Glutamatergic neuron (in vitro differentiated cells): ENCODE results near the gene RXRG. TPM values are rescaled to one million over a fixed set of nuclear protein-coding genes. Genes with fewer than 3 reads are reported as not detected.
A peak's percentile ranks its signal among the peaks of the same experiment; 100 is the strongest.

Source experiments
- DNase-seq: peaks from one replicate; pipeline ENCODE4 v3.0.0; 2022
- H3K27ac Mint-ChIP-seq: one replicate; pipeline ENCODE4 v1.8.0; 2020; ENCODE audit warnings: mild to moderate bottlenecking, mixed read lengths, inconsistent platforms; ENCODE audit not compliant: unreplicated experiment
- H3K27me3 Mint-ChIP-seq: one replicate; pipeline ENCODE4 v1.8.0; 2020; ENCODE audit warnings: mild to moderate bottlenecking, moderate library complexity, mixed read lengths, inconsistent platforms; ENCODE audit not compliant: unreplicated experiment
- H3K36me3 Mint-ChIP-seq: one replicate; pipeline ENCODE4 v1.8.0; 2020; ENCODE audit warnings: mild to moderate bottlenecking, mixed read lengths, inconsistent platforms; ENCODE audit not compliant: unreplicated experiment
- H3K4me1 Mint-ChIP-seq: one replicate; pipeline ENCODE4 v1.8.0; 2020; ENCODE audit warnings: mild to moderate bottlenecking, low read depth, mixed read lengths, inconsistent platforms; ENCODE audit not compliant: unreplicated experiment
- H3K4me3 Mint-ChIP-seq: one replicate; pipeline ENCODE4 v1.8.0; 2020; ENCODE audit warnings: mild to moderate bottlenecking, mixed read lengths, inconsistent platforms; ENCODE audit not compliant: unreplicated experiment
- H3K9me3 Mint-ChIP-seq: one replicate; pipeline ENCODE4 v1.8.0; 2020; ENCODE audit warnings: mild to moderate bottlenecking, moderate library complexity, mixed read lengths, inconsistent platforms; ENCODE audit not compliant: unreplicated experiment
- total RNA-seq: library from RNA; stranded (reverse); fragmentation: NEBNext Ultra II Directional; extraction: Animal tissue kit (Norgen Biotek cat#: 25700); gene quantifications from one replicate; pipeline ENCODE4 v1.2.1, GENCODE V29; 2021; ENCODE audit not compliant: unreplicated experiment
- TF ChIP-seq, protein P1 (sequence below): fragments of 200-600 bp; sonication (generic); IDR thresholded peaks from one replicate; pipeline ENCODE4 v1.5.0; 2021; ENCODE audit not compliant: partially characterized antibody, unreplicated experiment

RXRG gene
- total RNA-seq, 1 donor from 2014 or later, result 10.4 TPM

DNA sequence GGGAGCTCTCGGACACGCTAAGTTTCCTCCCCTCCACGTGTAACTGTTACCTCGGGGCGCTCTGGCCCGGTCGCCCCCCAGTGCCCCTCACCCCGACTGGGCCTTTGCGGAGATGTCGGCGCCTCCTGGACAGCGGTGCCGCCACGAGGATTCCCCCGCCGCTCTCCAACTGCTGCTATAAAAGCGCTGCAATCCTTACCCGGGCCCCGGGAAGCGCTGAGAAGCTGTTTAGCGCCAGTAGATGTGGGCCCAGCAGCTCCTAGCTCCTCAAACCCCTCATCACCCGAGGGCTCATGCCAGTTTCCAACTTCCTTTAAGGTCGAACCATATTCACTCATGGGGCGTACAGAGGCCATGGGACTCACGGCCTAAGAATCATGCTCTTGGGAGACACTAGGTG lies 88.0 kb downstream of the RXRG start:
- DNase-seq, result peak; percentile 30
- Mint-ChIP-seq H3K9me3 (peaks cover 8% of the 10 kb centered on the region), H3K4me3 (peak overlapping the region; percentile 80), H3K27me3 (peaks cover 24% of the 10 kb centered on the region), H3K4me1 (peaks cover 20% of the 10 kb centered on the region), H3K36me3 (no peaks in the 10 kb centered on the region), H3K27ac (no peak overlapping the region)
- TF ChIP-seq, protein P1, sequence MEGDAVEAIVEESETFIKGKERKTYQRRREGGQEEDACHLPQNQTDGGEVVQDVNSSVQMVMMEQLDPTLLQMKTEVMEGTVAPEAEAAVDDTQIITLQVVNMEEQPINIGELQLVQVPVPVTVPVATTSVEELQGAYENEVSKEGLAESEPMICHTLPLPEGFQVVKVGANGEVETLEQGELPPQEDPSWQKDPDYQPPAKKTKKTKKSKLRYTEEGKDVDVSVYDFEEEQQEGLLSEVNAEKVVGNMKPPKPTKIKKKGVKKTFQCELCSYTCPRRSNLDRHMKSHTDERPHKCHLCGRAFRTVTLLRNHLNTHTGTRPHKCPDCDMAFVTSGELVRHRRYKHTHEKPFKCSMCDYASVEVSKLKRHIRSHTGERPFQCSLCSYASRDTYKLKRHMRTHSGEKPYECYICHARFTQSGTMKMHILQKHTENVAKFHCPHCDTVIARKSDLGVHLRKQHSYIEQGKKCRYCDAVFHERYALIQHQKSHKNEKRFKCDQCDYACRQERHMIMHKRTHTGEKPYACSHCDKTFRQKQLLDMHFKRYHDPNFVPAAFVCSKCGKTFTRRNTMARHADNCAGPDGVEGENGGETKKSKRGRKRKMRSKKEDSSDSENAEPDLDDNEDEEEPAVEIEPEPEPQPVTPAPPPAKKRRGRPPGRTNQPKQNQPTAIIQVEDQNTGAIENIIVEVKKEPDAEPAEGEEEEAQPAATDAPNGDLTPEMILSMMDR, result no peak

DNA sequence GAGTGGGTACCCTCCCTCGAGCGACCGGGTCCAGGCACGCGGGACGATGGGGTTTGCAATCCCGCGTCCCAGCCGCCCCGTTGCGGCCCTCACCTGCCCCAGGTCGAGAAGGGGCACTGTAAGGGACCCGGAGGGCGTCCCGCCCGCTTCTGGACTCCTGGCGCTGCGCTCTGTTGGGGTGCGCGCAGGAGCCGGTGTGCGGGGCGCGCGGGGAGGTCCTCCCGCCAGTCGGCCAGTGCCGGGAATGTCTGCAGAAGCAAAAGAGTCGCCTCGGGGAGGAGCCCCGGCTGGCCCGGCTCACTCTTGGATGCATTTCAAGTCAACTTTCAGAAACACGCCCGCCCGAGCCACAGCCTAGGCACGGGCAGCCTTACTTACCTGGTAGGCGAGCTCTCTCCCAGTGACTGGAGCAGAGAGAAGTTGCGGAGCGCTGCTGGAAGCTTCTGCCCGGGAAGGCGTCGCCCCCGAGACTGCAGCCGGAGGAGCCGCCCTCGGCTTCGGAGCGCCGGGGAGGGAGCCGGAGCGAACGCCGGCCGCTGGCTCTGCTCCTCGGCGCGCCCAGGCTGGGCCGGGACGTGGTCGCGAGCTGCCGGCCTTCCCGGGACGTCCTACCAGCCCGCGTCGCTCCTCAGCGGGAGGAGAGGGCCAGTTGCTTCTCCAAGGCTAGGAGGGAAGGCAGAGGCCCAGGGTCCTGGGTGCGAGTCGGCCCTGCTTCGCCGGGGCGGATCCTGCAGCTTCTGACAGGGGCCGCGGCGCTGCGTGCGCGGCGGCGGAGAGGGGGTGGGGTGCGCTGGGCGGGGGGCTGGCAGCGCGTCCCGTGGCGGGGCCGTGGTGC lies 88.7 kb downstream of the RXRG start, which contains the start of gene LMX1A:
Gene LMX1A (minus strand): TSS at position 739 of the 835 bp plus-strand sequence. CDS start 1,156 bp downstream, outside the sequence.
- no peaks in the 10 kb centered on the region for H3K36me3 Mint-ChIP-seq
- TF ChIP-seq, protein P1, result no peak
- H3K27me3 Mint-ChIP-seq, result peaks cover 29% of the 10 kb centered on the region
- H3K9me3 Mint-ChIP-seq, result peaks cover 9% of the 10 kb centered on the region
- H3K4me3 Mint-ChIP-seq, result peak within 1 kb of the TSS; percentile 81
- peak; percentile 42 for DNase-seq
- H3K27ac Mint-ChIP-seq, result no peak within 1 kb of the TSS
- H3K4me1 Mint-ChIP-seq, result peaks cover 20% of the 10 kb centered on the region

DNA sequence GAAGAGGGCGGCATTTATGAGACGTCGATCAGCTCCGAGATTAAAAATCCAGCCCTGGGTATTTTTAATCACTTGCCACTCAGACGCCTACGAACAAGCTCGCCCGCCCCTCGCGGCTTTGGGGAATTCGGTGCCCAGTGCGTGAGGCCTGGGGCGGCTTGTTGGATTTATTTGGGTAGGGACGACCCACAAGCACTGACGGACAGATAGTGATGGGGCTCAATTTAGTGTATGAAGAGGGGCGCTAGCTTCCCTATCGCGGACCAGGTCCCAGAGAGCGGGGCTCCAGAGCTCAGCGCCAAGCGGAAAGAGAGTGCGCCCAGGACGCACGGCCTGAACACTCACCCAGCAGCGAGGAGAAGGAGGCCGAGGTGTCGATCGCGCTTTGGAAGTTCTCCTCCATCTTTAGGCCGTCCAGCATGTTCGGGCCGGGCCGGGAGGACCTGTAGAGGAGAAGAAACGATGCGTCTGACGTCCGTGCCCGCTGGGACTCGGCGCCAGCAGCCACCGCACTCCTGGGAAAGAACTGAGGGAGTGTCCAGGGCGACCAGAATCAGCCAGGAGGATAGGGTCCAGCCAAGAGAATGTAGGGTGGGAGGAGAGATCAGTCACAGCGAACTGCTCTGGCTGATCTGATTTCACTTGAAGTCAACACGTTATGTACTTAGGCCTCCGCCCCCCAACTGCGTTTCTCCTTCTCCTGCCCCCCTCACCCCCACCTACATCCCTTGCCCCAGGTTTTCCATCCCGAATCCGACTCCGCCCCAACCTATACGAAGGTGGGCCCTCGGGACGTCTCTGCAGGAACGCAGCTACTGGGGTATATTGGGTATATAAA lies 89.6 kb downstream of the RXRG start:
- TF ChIP-seq, protein P1, result no peak
- Mint-ChIP-seq H3K27ac (no peak overlapping the region), H3K36me3 (no peaks in the 10 kb centered on the region), H3K9me3 (peaks cover 9% of the 10 kb centered on the region), H3K27me3 (peaks cover 29% of the 10 kb centered on the region), H3K4me1 (peaks cover 20% of the 10 kb centered on the region), H3K4me3 (peak overlapping the region; percentile 81)
- DNase-seq, result no peak

DNA sequence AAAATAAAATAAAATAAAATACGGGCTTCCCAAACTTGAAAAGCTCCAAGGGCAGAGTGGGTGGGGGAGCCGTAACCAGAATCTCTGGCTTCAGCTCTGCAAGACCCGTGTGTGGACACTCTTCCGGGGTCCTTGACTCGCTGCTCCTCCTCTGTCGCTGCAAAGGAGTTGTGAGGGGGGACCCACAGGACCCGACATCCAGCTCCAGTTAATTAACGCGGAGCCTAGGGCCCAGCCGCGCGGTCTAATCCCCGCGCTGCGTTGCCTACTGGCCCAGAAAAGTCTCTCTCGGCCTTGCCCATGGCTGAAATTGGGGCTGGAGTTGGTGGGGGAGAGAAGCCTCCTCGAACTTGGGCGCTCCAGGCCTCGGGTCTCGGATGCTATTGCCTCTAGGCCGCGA lies 90.2 kb downstream of the RXRG start:
- H3K9me3 Mint-ChIP-seq, result peaks cover 9% of the 10 kb centered on the region
- peaks cover 20% of the 10 kb centered on the region for H3K4me1 Mint-ChIP-seq
- TF ChIP-seq, protein P1, result no peak
- peaks cover 29% of the 10 kb centered on the region for H3K27me3 Mint-ChIP-seq
- H3K4me3 Mint-ChIP-seq, result peak overlapping the region; percentile 81
- H3K27ac Mint-ChIP-seq, result no peak overlapping the region
- no peak for DNase-seq
- H3K36me3 Mint-ChIP-seq, result no peaks in the 10 kb centered on the region
